ENCODE results near the gene CROCC2.

Gene CROCC2

DNA sequence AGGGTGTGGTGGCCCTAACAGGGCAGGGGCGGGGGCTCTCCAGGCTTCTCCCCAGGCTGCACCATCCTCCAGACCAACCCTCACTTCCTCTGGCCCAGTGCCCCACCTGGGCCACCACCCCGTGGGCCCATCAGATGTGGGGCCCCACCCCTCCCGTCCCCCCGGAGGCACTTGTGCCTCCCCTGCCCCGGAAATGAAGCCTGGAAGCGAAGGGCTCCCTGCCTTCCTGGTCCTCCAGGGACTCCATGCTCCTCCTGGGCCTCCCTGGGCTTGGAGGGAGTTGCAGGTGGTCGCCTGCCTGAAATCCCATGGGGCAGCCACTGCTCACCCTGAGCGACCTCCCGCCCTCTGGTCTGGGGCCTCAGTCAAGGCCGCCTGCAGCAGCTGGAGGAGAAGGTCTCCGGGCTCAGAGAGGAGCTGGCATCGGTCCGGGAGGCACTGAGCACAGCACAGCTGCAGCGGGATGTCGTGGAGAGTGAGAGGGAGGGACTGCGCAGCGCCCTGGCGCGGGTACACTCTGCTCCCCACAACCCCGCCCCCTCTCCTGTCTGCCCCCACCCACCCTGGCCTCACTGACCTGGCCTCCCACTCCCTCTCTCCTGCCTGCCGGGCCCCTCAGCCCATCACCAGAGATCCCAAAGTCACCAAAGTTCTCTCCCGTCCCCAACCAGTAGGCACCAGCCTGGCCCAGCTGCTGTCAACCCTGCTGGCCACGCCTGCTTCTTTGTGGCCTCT, 28.0 kb downstream of the CROCC2 start:
- DNase-seq (ENCODE audit: low read depth in 3 of 3): no peak

DNA sequence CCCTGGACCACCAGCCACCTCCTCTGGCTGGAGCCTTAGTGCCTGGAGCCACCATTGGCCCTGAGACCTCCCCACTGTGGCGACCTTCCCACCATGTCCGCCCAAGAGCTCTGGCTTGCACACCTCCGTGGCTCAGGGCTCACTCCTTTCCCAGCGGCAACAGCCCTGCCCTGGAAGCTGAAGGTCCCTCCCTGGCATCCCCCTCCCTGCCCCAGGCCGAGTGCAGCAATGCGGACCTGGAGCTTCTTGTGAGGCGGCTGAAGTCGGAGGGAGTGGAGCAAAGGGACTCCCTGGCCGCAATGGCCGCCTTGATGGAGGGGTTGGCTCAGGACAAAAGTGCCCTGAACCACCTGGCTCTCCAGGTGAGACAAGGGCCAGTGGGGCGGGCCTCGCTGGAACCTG, 28.6 kb downstream of the CROCC2 start:
- DNase-seq (ENCODE audit: low read depth in 3 of 3): no peak

DNA sequence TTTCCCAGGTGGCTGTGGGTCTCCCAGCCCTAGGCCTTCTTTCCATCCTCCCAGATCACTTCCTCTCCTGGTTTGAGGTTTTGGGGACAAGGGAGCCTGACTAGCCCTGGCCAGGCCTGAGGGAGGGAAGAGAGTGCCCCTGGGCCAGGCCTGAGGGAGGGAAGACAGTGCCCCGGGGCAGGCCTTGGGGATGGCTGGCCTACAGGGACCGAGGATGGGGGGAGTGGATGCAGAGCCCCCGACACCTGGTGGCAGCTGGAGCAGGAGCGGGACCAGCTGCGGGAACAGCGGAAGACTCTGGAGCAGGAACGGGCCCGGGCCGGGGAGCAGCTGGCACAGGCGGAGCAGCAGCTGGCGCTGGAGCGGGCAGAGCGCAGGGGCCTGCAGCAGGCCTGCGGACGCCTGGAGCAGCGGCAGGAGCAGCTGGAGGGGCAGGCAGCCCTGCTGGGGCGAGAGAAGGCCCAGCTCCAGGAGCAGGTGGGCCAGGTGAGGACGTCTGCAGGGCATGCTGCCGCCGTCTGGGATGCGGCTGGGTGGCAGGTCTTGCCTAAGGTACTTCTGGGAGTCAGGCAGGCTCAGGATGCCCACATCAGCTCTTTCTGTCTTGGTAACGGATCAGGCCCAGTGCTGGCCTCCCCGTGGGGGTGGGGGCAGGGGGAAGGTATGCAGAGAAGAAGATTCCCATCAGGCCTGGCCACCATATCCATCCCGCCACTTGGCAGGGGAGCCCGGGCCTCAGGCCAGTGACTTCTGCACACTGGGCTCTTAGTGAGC, 29.2 kb downstream of the CROCC2 start:
- DNase-seq (ENCODE audit: low read depth in 3 of 3): no peak

DNA sequence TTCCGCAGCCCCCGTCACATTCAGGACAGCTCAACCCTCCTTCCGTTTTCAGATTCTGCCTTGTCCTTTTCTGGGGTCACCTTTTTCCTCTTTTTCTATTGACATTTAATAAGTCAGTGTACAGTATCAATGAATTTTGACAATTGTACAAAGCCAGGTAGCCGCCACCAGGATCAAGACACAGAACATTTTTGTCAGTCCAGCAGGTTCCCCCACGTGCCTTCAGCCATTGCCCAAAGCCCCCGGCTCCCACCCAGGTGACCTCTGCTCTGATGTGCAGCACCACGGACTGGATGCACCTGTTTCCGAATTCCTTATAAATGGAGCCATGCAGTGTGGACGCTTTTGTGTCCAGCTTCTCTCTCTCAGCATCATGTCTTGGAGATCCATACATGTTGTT, 30.0 kb downstream of the CROCC2 start:
- no peak for DNase-seq (ENCODE audit: low read depth in 3 of 3)

DNA sequence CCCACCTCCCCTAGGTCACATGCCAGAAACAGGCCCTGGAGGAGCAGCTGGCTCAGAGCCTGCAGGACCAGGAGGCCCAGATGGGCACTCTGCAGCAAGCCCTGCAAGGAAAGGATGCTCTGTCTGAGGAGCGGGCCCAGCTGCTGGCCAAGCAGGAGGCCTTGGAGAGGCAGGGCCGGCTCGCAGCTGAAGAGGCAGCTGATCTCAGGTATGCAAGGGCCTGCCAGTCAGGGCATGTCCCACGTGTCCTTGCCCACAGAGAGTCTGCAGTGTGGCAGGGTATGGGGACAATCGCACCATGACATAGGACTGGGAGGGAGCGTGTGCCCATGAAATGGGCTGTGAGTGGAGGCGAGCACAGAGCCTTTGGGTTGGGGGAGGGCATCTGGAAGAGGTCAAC, 39.9 kb downstream of the CROCC2 start:
- no peak for DNase-seq (ENCODE audit: low read depth in 3 of 3)

DNA sequence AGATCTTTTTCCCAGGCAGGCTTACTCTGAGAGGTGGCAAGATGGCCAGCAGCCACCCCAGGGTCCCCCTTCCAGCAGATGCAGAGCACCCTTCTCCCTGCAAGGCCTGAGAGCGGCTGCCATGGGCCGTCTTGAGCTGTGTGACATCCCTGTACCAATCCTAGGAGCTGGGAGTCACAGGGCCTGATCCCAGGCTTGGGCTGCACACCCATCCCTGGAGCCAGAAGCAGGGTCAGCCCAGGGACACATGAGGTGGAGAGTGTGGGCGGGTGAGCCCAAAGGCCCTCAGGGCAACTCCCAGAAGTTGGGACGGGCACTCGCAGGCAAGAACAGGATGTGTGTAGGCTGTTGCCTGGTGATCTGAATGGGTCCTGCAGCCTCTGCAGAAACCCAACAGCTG, 40.5 kb downstream of the CROCC2 start:
- DNase-seq (ENCODE audit: low read depth in 3 of 3): no peak

DNA sequence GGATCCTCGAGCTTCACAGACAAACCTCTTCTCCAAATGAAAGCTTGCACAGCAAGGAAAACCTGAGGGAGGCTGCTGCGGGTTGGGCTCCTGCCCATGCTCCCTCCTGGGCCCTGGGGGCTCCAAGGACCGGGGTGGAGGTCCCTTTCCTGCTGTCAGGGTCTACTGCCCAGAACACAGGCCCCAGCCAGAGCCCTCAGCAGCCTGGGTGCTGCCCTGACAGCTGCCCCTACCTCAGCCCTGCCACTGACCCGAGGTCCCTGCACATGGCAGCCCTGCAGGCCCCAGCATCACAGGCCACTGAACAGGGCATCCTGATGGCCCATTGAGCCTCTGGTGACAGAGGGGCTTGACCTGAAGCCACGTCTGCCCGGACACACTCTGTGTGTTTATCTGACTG, 41.0 kb downstream of the CROCC2 start:
- DNase-seq (ENCODE audit: low read depth in 3 of 3): no peak

DNA sequence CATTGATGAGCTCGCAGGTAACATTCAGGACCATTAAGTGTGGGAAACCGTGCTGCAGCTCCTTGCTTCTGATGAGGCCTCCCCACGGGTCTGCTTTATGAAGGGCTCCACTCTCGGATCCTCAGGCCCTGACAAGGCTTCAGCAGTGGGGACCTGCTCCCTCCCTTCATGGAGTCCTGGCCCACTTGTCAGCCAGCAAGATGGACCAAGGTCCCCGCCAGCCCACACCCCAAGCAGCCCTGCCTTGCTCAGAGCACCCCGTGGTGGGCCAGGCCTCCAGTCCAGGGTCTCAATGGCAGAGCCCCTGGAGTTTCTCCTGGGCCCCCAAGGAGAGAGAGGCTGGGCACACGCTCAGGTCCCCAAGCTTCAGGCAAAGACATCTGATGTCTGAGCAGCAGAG, 41.5 kb downstream of the CROCC2 start:
- DNase-seq (ENCODE audit: low read depth in 3 of 3): no peak

DNA sequence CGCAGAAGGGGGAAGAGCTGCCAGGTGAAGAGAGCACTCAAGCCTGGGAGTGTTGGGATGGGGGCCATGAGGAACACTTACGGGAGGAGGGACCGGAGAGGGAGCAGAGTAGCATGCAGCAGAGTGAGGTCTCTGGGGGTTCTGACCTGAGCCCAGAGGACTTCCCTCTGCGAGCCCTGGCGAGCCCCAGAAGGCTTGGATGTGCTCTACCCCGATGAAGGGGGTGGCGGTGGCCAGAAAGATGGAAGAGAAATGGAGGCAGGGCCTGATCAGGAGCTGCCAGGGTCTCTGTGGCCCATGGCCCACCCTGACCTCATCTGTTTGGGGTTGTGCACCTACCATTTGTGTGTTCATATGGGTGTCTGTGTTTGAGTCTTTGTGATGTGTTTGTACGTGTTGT, 42.0 kb downstream of the CROCC2 start:
- no peak for DNase-seq (ENCODE audit: low read depth in 3 of 3)

DNA sequence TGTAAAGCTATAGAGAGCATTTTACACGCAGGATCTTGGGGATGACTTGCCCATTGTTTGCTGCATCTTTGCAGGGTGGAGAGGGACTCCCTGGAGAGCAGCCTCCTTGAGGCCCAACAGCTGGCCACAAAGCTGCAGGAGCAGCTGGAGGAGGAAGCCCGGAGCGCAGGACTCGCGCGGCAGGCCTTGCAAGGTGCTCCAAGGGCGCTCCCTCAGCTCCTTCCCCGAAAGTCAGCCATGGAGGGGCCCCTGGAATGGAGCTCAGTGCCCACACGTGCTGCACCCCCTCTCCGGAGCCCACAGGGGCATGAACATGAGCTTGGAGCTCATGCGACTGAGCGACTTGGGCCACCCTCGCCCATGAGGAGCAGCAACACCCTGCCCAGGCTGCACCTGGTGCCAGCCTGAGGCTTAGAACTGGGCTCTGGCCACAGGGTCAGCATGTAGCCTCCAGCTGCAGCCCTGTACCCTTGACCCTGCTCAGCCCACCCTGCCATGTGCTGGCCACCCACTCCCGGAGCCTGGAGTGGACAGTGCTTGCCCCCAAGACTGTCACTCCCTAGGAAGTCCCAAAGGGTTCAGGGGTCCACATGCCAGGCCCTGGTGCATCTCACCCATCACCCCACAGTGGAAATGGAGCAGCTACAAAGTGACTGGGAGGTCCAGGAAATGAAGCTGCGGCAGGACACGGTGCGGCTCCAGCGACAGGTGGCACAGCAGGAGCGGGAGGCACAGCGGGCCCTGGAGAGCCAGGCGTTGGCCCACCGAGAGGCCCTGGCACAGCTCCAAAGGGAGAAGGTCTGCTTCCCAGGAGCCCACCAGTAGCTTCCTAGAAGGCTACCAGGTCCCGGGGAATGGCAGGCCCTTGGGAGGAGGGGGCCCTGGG, 43.0 kb downstream of the CROCC2 start:
- DNase-seq (ENCODE audit: low read depth in 3 of 3): no peak

DNA sequence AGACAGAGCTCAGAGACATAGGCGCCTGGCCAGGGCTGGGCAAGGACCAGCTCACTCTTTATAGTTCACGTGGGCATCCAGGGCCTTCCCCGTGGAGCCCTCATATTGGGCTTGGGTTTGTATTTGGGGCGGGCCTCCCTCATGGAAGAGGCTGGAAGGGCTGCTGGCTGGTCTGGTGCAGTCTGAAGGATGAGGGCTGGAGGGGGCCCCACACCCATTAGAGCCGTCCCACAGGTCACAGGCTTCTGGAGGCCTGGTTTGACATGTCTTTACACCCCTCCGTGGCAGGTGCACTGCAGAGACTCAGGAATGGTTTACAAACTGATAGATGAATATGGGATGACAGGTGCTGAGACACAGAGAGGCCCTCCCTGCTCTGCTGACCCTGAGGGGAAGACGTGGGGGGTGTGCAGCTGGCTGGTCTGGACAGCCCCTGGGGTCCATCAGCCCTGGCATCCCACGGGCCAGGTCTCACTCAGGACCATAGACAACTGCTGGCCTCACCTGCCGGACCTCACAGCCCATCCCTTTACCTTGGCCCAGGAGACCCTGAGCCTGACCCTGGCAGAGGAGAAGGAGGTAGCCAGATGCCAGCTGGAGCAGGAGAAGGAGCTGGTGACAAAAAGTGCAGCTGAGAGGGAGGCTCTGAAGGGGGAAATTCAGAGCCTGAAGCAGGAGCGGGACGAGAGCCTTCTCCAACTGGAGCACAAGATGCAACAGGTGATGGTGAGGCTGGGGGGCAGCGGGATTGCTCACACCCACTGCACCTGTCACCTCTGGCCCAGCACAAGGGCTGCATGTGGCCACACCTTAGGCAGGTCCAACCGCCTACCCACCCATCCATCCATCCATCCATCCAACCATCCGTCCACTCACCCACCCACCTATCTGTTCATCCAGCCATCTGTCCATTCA, 43.9 kb downstream of the CROCC2 start:
- DNase-seq (ENCODE audit: low read depth in 3 of 3): no peak

DNA sequence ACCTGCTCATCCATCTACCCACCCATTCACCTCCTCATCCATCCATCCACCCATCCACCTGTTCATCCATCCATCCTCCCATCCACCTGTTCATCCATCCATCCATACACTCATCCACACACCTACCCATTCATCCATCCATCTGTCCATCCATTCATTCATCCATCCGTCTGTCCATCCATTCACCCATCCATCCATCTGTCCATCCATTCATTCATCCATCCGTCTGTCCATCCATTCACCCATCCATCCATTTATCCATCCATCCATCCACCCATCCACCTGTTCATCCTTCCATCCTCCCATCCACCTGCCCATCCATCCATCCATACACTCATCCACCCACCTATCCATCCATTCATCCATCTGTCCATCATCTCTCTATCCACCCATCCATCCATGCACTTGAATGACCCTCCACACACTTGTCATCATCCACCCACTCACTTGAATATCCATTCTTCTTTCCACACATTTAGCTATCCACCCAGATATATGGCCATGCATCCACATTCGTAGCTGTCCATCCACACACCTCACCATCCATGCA, 45.0 kb downstream of the CROCC2 start:
- DNase-seq (ENCODE audit: low read depth in 3 of 3): no peak

DNA sequence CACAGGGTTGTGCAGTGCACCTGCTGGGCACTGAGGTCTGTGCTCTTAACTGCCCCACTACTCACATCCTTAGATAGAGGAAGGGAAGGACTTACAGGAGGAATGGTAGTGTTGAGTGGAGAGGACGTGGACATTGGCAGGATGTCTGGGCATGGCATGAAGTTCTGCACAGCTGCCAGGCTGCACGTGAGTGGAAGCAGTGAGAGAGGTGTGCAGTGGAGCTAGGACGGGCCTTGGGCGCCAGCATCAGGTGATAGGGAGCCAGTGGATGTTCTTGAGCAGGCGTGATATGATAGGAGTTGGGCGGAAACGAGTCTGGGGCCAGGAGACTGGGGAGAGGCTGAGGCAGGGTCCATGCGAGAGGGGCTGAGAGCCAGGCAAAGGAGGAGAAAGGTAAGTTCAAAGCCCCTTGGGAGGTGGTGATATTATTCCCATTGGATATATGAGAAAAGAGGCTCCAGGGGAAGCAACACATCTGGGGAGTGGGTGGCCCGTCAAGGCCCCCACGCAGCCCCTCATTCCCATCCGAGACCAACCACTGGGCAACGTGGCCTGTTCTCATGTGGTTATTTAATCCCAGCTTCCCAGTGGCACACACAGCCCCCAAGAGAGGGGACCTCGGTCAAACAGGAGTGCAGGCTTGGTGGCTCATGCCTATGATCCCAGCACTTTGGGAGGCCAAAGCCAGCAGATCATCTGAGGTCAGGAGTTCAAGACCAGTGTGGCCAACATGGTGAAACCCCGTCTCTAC, 46.5 kb downstream of the CROCC2 start:
- DNase-seq (ENCODE audit: low read depth in 3 of 3): no peak

DNA sequence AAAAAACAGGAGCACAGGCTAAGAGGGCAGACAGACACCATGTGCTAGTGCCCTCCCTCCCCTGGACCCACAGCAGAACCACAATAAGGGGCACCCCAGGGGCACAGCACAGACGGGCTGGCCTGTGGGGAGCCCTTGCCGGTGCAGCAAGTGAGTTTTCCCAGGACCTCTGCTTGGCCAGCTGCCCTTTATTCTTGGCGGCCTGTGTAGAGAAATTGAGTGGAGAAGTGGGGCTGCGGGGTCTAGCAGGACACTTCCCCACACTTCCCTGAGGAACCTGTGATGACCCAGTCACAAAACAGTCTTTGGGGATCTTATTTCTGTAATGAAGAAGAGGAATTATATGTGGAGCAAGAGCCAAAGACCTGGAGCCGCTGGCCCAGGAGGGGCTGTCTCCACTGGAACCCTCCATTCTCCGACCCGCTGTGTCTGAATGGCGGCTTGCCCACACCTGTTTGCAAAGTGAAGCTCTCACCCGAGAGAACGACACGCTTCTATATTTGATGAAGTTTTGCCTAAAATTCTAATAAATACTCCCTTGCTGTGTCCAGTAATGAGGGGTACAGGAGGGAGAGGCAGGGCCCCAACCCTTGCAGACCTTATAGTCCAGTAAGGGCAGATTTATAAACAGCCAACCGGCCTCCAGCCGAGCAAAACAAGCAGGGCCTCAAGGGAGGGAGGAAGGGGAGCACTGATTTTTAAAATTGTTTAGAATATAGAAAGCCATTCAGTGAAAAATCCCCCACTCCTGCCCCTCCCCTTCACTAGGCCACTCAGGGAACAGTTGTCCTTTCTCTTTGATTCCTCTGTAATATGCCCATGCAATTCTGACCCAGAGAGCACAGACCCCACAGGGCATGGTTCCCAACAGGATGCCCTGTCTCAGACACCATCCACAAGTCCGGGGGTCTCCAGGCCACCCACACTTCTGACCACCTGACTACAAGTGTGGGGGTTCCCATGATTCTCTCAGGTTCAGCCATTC, 47.6 kb downstream of the CROCC2 start:
- DNase-seq (ENCODE audit: low read depth in 3 of 3): no peak

DNA sequence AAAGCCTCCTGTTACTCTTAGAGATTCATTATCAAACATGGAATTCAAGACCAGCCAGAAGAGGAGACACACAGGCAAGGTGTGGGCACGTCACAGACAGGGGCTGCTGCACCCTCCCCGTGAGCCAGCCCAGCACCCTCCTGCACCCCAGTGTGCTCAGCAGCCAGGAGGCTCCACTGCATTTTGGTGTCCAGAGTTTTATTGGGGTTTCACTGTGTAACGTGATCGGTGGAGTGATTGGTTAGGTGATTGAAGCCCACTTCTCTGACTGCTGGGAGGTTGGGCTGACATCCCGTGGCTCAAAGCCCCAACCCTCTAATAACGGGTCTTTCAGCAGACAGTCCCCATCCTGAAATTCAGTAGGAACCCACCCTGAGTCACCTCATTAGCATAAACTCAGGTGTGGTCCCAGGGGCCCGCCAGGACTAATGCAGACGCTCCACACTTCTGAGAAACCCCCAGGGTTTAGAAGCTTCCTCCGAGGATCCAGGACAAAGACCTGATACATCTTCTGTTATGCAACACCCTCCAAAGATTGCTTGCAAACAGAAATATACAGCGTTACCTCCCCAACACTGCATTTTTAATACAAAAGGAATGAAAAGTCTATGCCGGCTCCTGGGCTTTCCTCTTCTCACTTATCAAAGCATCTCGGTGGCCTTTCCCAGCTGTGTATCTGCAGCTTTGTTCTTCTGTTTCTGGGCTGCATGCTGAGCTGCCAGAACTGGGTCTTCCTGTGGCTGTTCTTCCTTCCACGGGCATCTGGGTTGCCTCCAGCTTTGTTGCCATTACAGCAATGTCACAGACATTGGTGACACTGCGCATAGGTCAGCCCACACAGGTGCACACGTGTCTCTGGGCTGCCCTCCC, 48.5 kb downstream of the CROCC2 start:
- DNase-seq (ENCODE audit: low read depth in 3 of 3): no peak

DNA sequence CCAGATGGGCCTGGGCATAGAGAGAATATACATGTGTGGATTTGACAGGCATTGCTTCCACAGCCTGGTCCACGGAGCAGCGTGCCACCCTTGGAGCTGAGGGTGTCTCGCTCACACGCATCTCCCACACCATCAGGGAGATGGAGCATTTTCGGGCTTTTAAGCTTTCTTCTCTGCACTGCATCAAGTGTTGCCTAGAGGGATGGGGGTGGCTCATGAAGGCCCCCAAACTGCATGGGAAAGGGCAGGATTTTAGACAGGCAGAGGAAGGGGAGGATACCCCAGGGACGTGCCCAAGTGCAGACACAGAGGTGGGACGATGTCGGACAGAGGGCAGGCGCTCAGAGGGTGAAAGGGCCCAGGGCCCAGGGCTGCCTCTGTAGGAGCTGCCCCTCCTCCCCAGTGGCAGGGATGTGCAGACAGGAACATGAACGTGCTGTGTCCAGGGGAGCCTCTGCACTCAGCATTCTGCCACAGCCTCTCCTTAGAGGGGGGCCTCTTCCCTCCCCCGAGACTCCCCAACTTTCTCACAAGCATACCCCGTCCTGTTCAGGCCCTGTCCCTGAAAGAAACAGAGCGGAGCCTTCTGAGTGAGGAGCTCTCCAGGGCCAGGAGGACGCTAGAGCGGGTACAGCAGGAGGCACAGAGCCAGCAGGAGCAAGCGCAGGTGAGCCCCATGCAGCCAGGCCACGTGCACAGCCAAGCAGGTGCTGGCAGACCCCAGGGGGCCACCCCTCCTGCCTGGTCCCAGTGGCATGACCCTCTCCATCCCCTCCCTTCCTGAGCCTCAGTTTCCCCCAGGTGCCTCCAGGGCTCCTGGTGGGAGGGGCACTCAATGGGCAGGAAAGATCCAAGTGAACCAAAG, 49.4 kb downstream of the CROCC2 start:
- DNase-seq (ENCODE audit: low read depth in 3 of 3): no peak

All from stimulated activated CD4-positive, alpha-beta T cell treated with anti-CD3 and anti-CD28 coated beads, TNF-alpha, amount 100 ng/mL, for 48 hours (primary cell).